Suprapubic skin (tissue), 4 donors: Measurements from ENCODE around the gene ERI3. TPM values are rescaled to one million over a fixed set of nuclear protein-coding genes. Genes with fewer than 3 reads are reported as not detected.

Experiments used
- DNase-seq, 2 donors: peaks; one replicate each; pipeline ENCODE4 v3.0.0-alpha.2; 2019; ENCODE audit warnings: low spot score in 2 of 2
- H3K27ac ChIP-seq: fragments of 200-600 bp; sonication (generic); one replicate; pipeline ENCODE4 v1.5.1; 2019
- H3K27me3 ChIP-seq: fragments of 200-600 bp; sonication (generic); one replicate; pipeline ENCODE4 v1.5.1; 2019
- H3K36me3 ChIP-seq: fragments of 200-600 bp; sonication (generic); one replicate; pipeline ENCODE4 v1.5.1; 2019
- H3K4me1 ChIP-seq: fragments of 200-600 bp; sonication (generic); one replicate; pipeline ENCODE4 v1.5.1; 2019
- H3K4me3 ChIP-seq: fragments of 200-600 bp; sonication (generic); one replicate; pipeline ENCODE4 v1.5.1; 2019; ENCODE audit warnings: mild to moderate bottlenecking
- H3K9me3 ChIP-seq: fragments of 200-600 bp; sonication (generic); one replicate; pipeline ENCODE4 v1.5.1; 2019
- EP300 ChIP-seq: sonication (generic); formaldehyde crosslinking; IDR thresholded peaks from one replicate; pipeline ENCODE4 v1.6.1; 2017; ENCODE audit warnings: antibody characterized with exemption
- POLR2A ChIP-seq, 2 donors: fragments of 450-650 bp; IDR thresholded peaks; one replicate each; pipeline ENCODE4 v1.6.1; 2017; ENCODE audit warnings: antibody characterized with exemption in 2 of 2, mild to moderate bottlenecking in 2 of 2, moderate library complexity in 2 of 2
- POLR2AphosphoS5 ChIP-seq, 3 donors: sonication (generic); formaldehyde crosslinking; IDR thresholded peaks; one replicate each; pipeline ENCODE4 v1.6.1; 2017; ENCODE audit warnings: antibody characterized with exemption in 3 of 3
- WGBS: methylation state at CpG from one replicate; pipeline ENCODE4 v1.1.5; 2018; 5-methylcytosine and 5-hydroxymethylcytosine counted together
- total RNA-seq, 4 donors: library from RNA; depleted of rRNA; stranded (reverse); fragments of >200 nt; gene quantifications; one replicate each; pipeline ENCODE4 v1.1.0, GENCODE V29; 2016
- TF ChIP-seq, protein P1 (sequence below), 2 donors: fragments of 200-600 bp in 1 of 2; fragments of 450-650 bp in 1 of 2; sonication (generic) in 1 of 2; IDR thresholded peaks; one replicate each; pipeline ENCODE4 v1.5.1; 2016 to 2019; ENCODE audit warnings: antibody characterized with exemption in 2 of 2, mild to moderate bottlenecking in 1 of 2, moderate library complexity in 1 of 2

Gene ERI3
- total RNA-seq, 4 donors from 2014 or later, result 23.3 to 33.4 (median 31.0) TPM

DNA sequence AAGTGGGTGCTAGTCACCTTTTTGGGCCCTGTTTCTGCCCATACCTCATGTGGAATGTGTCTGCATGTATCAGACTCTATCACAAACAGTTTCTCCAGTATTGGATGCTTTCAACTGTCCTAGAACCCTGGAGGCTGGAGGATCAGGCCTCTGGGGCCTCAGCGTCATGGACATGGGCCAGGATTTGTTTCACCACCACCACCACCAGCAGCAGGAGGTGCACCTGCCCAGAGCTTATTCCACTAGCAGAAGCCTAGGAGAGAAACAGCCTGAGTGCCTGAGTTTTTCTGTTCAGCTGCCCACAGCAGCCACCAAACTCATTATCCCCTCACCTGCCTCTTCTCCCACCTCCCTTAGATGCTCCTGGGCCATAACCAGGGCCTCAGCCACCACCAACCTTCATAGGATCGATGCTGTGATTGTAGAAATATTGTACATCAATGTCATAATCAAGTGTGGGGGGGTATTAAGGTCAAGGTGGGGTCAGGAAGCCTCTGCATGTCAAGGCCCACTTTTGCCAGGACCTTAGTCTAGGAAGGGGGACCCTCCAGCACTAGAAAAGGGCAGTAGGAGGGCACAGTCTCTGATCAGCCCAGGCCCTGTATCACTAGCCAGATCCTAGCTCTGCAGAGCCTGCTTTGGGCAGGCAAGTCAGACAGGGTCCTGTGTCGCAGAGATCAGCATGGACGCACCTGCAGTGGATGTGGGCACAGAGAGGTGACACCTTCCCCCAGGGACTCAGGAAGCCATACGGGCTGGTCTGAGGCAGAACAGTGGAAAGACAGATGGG is 132.5 kb downstream of the ERI3 start:
- peaks cover 50% of the 10 kb centered on the region for H3K36me3 ChIP-seq
- H3K27ac ChIP-seq, result no peak overlapping the region
- TF ChIP-seq EP300 (no peak), POLR2A (IDR thresholded peaks at IDR 0.05) (no peak), POLR2AphosphoS5 (IDR thresholded peaks at IDR 0.05) (no peak)
- TF ChIP-seq, protein P1, sequence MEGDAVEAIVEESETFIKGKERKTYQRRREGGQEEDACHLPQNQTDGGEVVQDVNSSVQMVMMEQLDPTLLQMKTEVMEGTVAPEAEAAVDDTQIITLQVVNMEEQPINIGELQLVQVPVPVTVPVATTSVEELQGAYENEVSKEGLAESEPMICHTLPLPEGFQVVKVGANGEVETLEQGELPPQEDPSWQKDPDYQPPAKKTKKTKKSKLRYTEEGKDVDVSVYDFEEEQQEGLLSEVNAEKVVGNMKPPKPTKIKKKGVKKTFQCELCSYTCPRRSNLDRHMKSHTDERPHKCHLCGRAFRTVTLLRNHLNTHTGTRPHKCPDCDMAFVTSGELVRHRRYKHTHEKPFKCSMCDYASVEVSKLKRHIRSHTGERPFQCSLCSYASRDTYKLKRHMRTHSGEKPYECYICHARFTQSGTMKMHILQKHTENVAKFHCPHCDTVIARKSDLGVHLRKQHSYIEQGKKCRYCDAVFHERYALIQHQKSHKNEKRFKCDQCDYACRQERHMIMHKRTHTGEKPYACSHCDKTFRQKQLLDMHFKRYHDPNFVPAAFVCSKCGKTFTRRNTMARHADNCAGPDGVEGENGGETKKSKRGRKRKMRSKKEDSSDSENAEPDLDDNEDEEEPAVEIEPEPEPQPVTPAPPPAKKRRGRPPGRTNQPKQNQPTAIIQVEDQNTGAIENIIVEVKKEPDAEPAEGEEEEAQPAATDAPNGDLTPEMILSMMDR (IDR thresholded peaks at IDR 0.05), result no peak
- no peak for DNase-seq
- no peaks in the 10 kb centered on the region for H3K27me3 ChIP-seq
- 75% methylated on average over 5 of the region's 5 CpGs for WGBS
- H3K4me1 ChIP-seq, result peaks cover 3% of the 10 kb centered on the region
- no peaks in the 10 kb centered on the region for H3K9me3 ChIP-seq
- H3K4me3 ChIP-seq, result no peak overlapping the region

DNA sequence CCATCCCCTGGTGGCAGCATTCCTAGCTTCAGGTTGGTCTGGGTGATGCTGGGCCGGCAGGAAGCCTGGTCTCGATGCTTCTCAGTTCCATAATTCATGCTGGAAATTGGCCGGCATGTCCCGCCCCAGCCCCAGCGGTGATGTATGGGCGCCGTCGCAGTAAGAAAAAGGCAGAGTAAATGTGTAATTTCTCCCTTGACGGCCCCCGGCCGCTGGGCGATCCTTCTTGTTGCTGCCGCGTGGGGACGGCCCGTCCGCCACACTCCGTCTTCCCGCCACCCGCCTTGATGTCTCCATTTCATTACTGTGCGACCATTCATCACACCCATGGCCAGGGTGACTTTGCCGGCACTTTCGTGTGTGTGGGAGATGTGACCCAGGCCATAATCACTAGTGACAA is 133.3 kb downstream of the ERI3 start:
- H3K27me3 ChIP-seq, result no peaks in the 10 kb centered on the region
- H3K36me3 ChIP-seq, result peaks cover 50% of the 10 kb centered on the region
- H3K9me3 ChIP-seq, result no peaks in the 10 kb centered on the region
- no peak overlapping the region for H3K27ac ChIP-seq
- H3K4me1 ChIP-seq, result no peaks in the 10 kb centered on the region
- no peak for TF ChIP-seq POLR2A (IDR thresholded peaks at IDR 0.05)
- TF ChIP-seq EP300, result no peak
- TF ChIP-seq, protein P1 (IDR thresholded peaks at IDR 0.05), result no peak
- no peak for TF ChIP-seq POLR2AphosphoS5 (IDR thresholded peaks at IDR 0.05)
- DNase-seq, result no peak
- WGBS, result 92% methylated on average over 23 of the region's 23 CpGs
- H3K4me3 ChIP-seq, result no peak overlapping the region

DNA sequence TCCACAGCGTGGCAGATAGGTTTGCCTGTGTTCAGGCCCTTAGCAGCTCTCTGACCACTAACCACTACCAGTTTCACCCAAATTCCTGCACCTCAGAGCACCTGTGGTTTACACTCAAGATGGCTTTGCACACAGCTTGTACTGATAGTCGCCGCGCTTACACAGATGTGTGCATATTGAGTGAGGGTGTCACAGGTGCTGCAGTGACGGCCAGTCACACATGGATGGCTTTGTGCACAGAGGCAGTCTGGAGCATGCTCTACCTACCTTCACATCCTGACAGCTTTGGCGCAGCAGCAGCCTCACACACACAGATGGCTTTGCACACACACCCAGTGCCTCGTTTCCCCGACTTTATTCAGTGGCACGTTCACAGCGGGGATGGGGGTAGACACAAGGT is 134.3 kb downstream of the ERI3 start:
- Histone ChIP-seq H3K4me3 (no peak overlapping the region), H3K36me3 (peaks cover 54% of the 10 kb centered on the region), H3K27ac (no peak overlapping the region), H3K27me3 (no peaks in the 10 kb centered on the region), H3K9me3 (no peaks in the 10 kb centered on the region), H3K4me1 (no peaks in the 10 kb centered on the region)
- 89% methylated on average over 5 of the region's 10 CpGs for WGBS
- DNase-seq, result no peak
- TF ChIP-seq, protein P1 (IDR thresholded peaks at IDR 0.05), result no peak
- TF ChIP-seq EP300, result no peak
- no peak for TF ChIP-seq POLR2AphosphoS5 (IDR thresholded peaks at IDR 0.05)
- TF ChIP-seq POLR2A (IDR thresholded peaks at IDR 0.05), result no peak

DNA sequence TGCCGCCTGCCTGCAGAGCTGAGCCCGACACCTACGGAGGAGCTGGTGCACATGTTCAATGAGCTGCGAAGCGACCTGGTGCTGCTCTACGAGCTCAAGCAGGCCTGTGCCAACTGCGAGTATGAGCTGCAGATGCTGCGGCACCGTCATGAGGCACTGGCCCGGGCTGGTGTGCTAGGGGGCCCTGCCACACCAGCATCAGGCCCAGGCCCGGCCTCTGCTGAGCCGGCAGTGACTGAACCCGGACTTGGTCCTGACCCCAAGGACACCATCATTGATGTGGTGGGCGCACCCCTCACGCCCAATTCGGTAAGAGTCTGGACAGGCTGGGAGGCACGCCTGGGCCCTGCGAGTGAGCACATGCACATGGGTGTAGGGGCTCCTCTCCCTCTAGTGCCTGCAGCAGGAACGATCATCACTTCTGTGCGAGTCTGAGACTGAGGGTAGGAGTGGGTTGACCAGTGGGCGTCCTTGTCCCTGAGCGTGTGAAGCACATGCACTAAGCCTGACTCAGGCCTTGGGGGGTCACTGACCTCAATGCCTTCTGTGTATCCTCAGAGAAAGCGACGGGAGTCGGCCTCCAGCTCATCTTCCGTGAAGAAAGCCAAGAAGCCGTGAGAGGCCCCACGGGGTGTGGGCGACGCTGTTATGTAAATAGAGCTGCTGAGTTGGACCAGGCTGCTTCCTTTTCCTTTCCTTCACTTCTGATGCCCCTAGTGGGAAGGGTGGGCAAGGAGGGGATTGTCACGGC is 134.9 kb downstream of the ERI3 start:
- no peaks in the 10 kb centered on the region for H3K27me3 ChIP-seq
- H3K4me1 ChIP-seq, result no peaks in the 10 kb centered on the region
- H3K27ac ChIP-seq, result no peak overlapping the region
- 77% methylated on average over 12 of the region's 31 CpGs for WGBS
- DNase-seq, result no peak
- TF ChIP-seq POLR2AphosphoS5 (IDR thresholded peaks at IDR 0.05) (no peak), POLR2A (IDR thresholded peaks at IDR 0.05) (no peak), EP300 (no peak)
- H3K4me3 ChIP-seq, result no peak overlapping the region
- H3K36me3 ChIP-seq, result peaks cover 56% of the 10 kb centered on the region
- H3K9me3 ChIP-seq, result no peaks in the 10 kb centered on the region

DNA sequence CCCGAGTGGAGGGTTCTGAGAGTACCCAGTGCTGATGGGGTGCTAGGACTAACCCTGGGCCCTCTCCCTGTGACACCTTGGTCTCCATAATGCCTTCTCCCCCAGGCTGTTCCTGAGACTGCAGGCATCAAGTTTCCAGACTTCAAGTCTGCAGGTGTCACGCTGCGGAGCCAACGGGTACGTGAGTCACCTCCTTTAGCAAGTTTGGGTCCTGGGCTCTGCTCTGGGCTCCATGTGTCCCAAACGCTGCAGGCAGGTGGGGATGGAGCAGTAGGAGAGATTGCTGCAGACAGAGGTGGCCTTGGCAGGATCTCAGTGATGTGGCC is 135.8 kb downstream of the ERI3 start:
- Histone ChIP-seq H3K4me3 (no peak overlapping the region), H3K9me3 (no peaks in the 10 kb centered on the region), H3K27ac (no peak overlapping the region), H3K4me1 (peaks cover 6% of the 10 kb centered on the region), H3K36me3 (peaks cover 62% of the 10 kb centered on the region), H3K27me3 (no peaks in the 10 kb centered on the region)
- no peak for TF ChIP-seq EP300
- TF ChIP-seq, protein P1 (IDR thresholded peaks at IDR 0.05), result no peak
- no peak for TF ChIP-seq POLR2AphosphoS5 (IDR thresholded peaks at IDR 0.05)
- no peak for TF ChIP-seq POLR2A (IDR thresholded peaks at IDR 0.05)
- 69% methylated on average over 4 of the region's 6 CpGs for WGBS
- DNase-seq, result no peak
